Testis (tissue), 2 donors: ENCODE data around the gene ATXN7.

Experiments used
- POLR2A ChIP-seq: fragments of 450-650 bp; IDR thresholded peaks from one replicate; pipeline ENCODE4 v1.6.1; 2017; ENCODE audit warnings: antibody characterized with exemption, mild to moderate bottlenecking, moderate library complexity
- TF ChIP-seq, protein P1 (sequence below), 3 experiments: fragments of 450-650 bp in 2 of 3; fragments of 200-600 bp in 1 of 3; sonication (generic) in 1 of 3; IDR thresholded peaks; one replicate each; pipeline ENCODE4 v1.5.1; 2016 to 2019; ENCODE audit warnings: antibody characterized with exemption in 3 of 3, mild to moderate bottlenecking in 2 of 3, moderate library complexity in 1 of 3

DNA sequence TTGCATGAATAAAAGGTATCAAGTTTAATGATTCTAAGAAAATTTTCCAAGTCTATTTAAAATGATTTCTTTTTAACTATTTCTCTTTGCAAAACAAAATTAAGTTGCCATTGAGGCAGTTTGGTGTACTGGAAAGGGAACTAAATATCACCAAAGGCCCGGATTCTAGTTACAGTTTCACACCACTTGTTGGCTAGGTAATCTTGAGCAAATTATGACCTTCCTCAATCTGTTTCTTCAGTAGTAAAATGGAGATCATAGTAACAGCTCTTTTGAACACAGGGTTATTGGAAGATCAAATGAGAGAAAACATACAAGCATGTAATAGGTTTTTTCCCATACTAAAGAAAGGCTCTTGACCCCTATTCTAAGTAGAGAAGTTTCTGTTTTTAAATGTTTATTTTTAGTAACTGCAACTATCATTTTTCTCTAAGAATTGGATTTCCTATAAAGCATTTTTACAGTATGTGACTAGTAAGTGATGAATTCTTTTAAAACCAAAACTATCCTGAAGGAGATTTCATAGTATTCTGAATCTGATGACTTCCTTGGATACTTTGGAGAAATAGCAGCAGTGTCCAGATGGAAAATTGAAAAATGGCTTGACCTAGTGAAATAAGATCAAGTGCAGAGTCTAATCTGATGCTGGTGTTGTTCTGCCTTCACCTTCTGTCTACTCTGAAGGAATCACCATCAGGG is 32.8 kb downstream of the ATXN7 start:
- no peak for TF ChIP-seq POLR2A
- TF ChIP-seq, protein P1, sequence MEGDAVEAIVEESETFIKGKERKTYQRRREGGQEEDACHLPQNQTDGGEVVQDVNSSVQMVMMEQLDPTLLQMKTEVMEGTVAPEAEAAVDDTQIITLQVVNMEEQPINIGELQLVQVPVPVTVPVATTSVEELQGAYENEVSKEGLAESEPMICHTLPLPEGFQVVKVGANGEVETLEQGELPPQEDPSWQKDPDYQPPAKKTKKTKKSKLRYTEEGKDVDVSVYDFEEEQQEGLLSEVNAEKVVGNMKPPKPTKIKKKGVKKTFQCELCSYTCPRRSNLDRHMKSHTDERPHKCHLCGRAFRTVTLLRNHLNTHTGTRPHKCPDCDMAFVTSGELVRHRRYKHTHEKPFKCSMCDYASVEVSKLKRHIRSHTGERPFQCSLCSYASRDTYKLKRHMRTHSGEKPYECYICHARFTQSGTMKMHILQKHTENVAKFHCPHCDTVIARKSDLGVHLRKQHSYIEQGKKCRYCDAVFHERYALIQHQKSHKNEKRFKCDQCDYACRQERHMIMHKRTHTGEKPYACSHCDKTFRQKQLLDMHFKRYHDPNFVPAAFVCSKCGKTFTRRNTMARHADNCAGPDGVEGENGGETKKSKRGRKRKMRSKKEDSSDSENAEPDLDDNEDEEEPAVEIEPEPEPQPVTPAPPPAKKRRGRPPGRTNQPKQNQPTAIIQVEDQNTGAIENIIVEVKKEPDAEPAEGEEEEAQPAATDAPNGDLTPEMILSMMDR (IDR thresholded peaks at IDR 0.05): no peak
